ENCODE measurements around the gene ADAMTS6.
"Not testable (repeated sequence)": the region's sequence is repeated elsewhere in the genome, so short reads cannot be mapped to it uniquely, and the experiment has no call there.

Gene ADAMTS6

GRCh38 chr5:65341835-65342234 lies 139.9 kb downstream of the ADAMTS6 start:
- H3K27me3 ChIP-seq (replicated peaks; ENCODE audit: control insufficient read depth, insufficient read depth, low read length, poor library complexity, severe bottlenecking), result no peaks in the 10 kb centered on the region
- H3K9me3 ChIP-seq (ENCODE audit: control insufficient read depth, low read length), result peaks cover 5% of the 10 kb centered on the region
- H3K36me3 ChIP-seq (ENCODE audit: control insufficient read depth, insufficient read depth, low read length), result no peaks in the 10 kb centered on the region
- DNase-seq, result no peak
- no peak overlapping the region for H3K27ac ChIP-seq (ENCODE audit: insufficient read depth, low read length, poor library complexity, severe bottlenecking)
- H3K4me3 ChIP-seq (ENCODE audit: insufficient read depth, low read depth, low read length, poor library complexity, severe bottlenecking), result no peak overlapping the region
- H3K4me1 ChIP-seq (ENCODE audit: control insufficient read depth, insufficient read depth, low read length, poor library complexity, severe bottlenecking), result no peaks in the 10 kb centered on the region

GRCh38 chr5:65338606-65339151 lies 143.0 kb downstream of the ADAMTS6 start:
- Histone ChIP-seq H3K27ac (ENCODE audit: insufficient read depth, low read length, poor library complexity, severe bottlenecking) (no peak overlapping the region), H3K27me3 (replicated peaks; ENCODE audit: control insufficient read depth, insufficient read depth, low read length, poor library complexity, severe bottlenecking) (no peaks in the 10 kb centered on the region)
- no peak for DNase-seq

GRCh38 chr5:65334077-65334476 lies 147.6 kb downstream of the ADAMTS6 start:
- Histone ChIP-seq H3K27ac (ENCODE audit: insufficient read depth, low read length, poor library complexity, severe bottlenecking) (no peak overlapping the region), H3K4me1 (ENCODE audit: control insufficient read depth, insufficient read depth, low read length, poor library complexity, severe bottlenecking) (no peaks in the 10 kb centered on the region), H3K27me3 (replicated peaks; ENCODE audit: control insufficient read depth, insufficient read depth, low read length, poor library complexity, severe bottlenecking) (peaks cover 2% of the 10 kb centered on the region), H3K4me3 (ENCODE audit: insufficient read depth, low read depth, low read length, poor library complexity, severe bottlenecking) (no peak overlapping the region), H3K9me3 (ENCODE audit: control insufficient read depth, low read length) (peaks cover 1% of the 10 kb centered on the region), H3K36me3 (ENCODE audit: control insufficient read depth, insufficient read depth, low read length) (no peaks in the 10 kb centered on the region)
- DNase-seq, result no peak

More at GRCh38 chr5:65338606-65339151, 143.0 kb downstream of the ADAMTS6 start:
- H3K9me3 ChIP-seq (ENCODE audit: control insufficient read depth, low read length), result peaks cover 5% of the 10 kb centered on the region
- no peaks in the 10 kb centered on the region for H3K4me1 ChIP-seq (ENCODE audit: control insufficient read depth, insufficient read depth, low read length, poor library complexity, severe bottlenecking)
- no peaks in the 10 kb centered on the region for H3K36me3 ChIP-seq (ENCODE audit: control insufficient read depth, insufficient read depth, low read length)
- no peak overlapping the region for H3K4me3 ChIP-seq (ENCODE audit: insufficient read depth, low read depth, low read length, poor library complexity, severe bottlenecking)

GRCh38 chr5:65332591-65332990 lies 149.1 kb downstream of the ADAMTS6 start:
- Histone ChIP-seq H3K4me3 (ENCODE audit: insufficient read depth, low read depth, low read length, poor library complexity, severe bottlenecking) (no peak overlapping the region), H3K27me3 (replicated peaks; ENCODE audit: control insufficient read depth, insufficient read depth, low read length, poor library complexity, severe bottlenecking) (peaks cover 2% of the 10 kb centered on the region), H3K27ac (ENCODE audit: insufficient read depth, low read length, poor library complexity, severe bottlenecking) (no peak overlapping the region), H3K4me1 (ENCODE audit: control insufficient read depth, insufficient read depth, low read length, poor library complexity, severe bottlenecking) (no peaks in the 10 kb centered on the region), H3K9me3 (ENCODE audit: control insufficient read depth, low read length) (no peaks in the 10 kb centered on the region), H3K36me3 (ENCODE audit: control insufficient read depth, insufficient read depth, low read length) (no peaks in the 10 kb centered on the region)
- DNase-seq, result no peak

- no peak overlapping the region for H3K4me3 ChIP-seq (ENCODE audit: insufficient read depth, low read depth, low read length, poor library complexity, severe bottlenecking)
- H3K36me3 ChIP-seq (ENCODE audit: control insufficient read depth, insufficient read depth, low read length), result no peaks in the 10 kb centered on the region
- H3K27me3 ChIP-seq (replicated peaks; ENCODE audit: control insufficient read depth, insufficient read depth, low read length, poor library complexity, severe bottlenecking), result peaks cover 2% of the 10 kb centered on the region
- DNase-seq, result no peak
- no peaks in the 10 kb centered on the region for H3K9me3 ChIP-seq (ENCODE audit: control insufficient read depth, low read length)
- no peaks in the 10 kb centered on the region for H3K4me1 ChIP-seq (ENCODE audit: control insufficient read depth, insufficient read depth, low read length, poor library complexity, severe bottlenecking)
- H3K27ac ChIP-seq (ENCODE audit: insufficient read depth, low read length, poor library complexity, severe bottlenecking), result no peak overlapping the region
These were observed 152.5 kb downstream of the ADAMTS6 start for GRCh38 chr5:65329266-65329665.

GRCh38 chr5:65327582-65327981 lies 154.1 kb downstream of the ADAMTS6 start:
- H3K27ac ChIP-seq (ENCODE audit: insufficient read depth, low read length, poor library complexity, severe bottlenecking), result no peak overlapping the region

GRCh38 chr5:65326922-65327321 lies 154.8 kb downstream of the ADAMTS6 start:
- no peaks in the 10 kb centered on the region for H3K4me1 ChIP-seq (ENCODE audit: control insufficient read depth, insufficient read depth, low read length, poor library complexity, severe bottlenecking)
- H3K9me3 ChIP-seq (ENCODE audit: control insufficient read depth, low read length), result no peaks in the 10 kb centered on the region
- no peak for DNase-seq
- no peak overlapping the region for H3K4me3 ChIP-seq (ENCODE audit: insufficient read depth, low read depth, low read length, poor library complexity, severe bottlenecking)
- no peaks in the 10 kb centered on the region for H3K27me3 ChIP-seq (replicated peaks; ENCODE audit: control insufficient read depth, insufficient read depth, low read length, poor library complexity, severe bottlenecking)
- H3K27ac ChIP-seq (ENCODE audit: insufficient read depth, low read length, poor library complexity, severe bottlenecking), result no peak overlapping the region
- H3K36me3 ChIP-seq (ENCODE audit: control insufficient read depth, insufficient read depth, low read length), result no peaks in the 10 kb centered on the region

More at GRCh38 chr5:65327582-65327981, 154.1 kb downstream of the ADAMTS6 start:
- H3K9me3 ChIP-seq (ENCODE audit: control insufficient read depth, low read length), result no peaks in the 10 kb centered on the region
- no peak overlapping the region for H3K4me3 ChIP-seq (ENCODE audit: insufficient read depth, low read depth, low read length, poor library complexity, severe bottlenecking)
- no peak for DNase-seq
- no peaks in the 10 kb centered on the region for H3K27me3 ChIP-seq (replicated peaks; ENCODE audit: control insufficient read depth, insufficient read depth, low read length, poor library complexity, severe bottlenecking)
- no peaks in the 10 kb centered on the region for H3K36me3 ChIP-seq (ENCODE audit: control insufficient read depth, insufficient read depth, low read length)
- H3K4me1 ChIP-seq (ENCODE audit: control insufficient read depth, insufficient read depth, low read length, poor library complexity, severe bottlenecking), result no peaks in the 10 kb centered on the region

GRCh38 chr5:65324226-65324625 lies 157.5 kb downstream of the ADAMTS6 start:
- Histone ChIP-seq H3K4me3 (ENCODE audit: insufficient read depth, low read depth, low read length, poor library complexity, severe bottlenecking) (no peak overlapping the region), H3K36me3 (ENCODE audit: control insufficient read depth, insufficient read depth, low read length) (no peaks in the 10 kb centered on the region), H3K9me3 (ENCODE audit: control insufficient read depth, low read length) (no peaks in the 10 kb centered on the region), H3K4me1 (ENCODE audit: control insufficient read depth, insufficient read depth, low read length, poor library complexity, severe bottlenecking) (no peaks in the 10 kb centered on the region), H3K27me3 (replicated peaks; ENCODE audit: control insufficient read depth, insufficient read depth, low read length, poor library complexity, severe bottlenecking) (no peaks in the 10 kb centered on the region), H3K27ac (ENCODE audit: insufficient read depth, low read length, poor library complexity, severe bottlenecking) (no peak overlapping the region)
- DNase-seq, result no peak

GRCh38 chr5:65320704-65321103 lies 161.0 kb downstream of the ADAMTS6 start:
- not testable (repeated sequence) for H3K27me3 ChIP-seq (replicated peaks; ENCODE audit: control insufficient read depth, insufficient read depth, low read length, poor library complexity, severe bottlenecking); H3K4me1 ChIP-seq (ENCODE audit: control insufficient read depth, insufficient read depth, low read length, poor library complexity, severe bottlenecking); H3K4me3 ChIP-seq (ENCODE audit: insufficient read depth, low read depth, low read length, poor library complexity, severe bottlenecking); H3K27ac ChIP-seq (ENCODE audit: insufficient read depth, low read length, poor library complexity, severe bottlenecking); H3K9me3 ChIP-seq (ENCODE audit: control insufficient read depth, low read length); DNase-seq; H3K36me3 ChIP-seq (ENCODE audit: control insufficient read depth, insufficient read depth, low read length)

- DNase-seq, result no peak
- Histone ChIP-seq H3K4me1 (ENCODE audit: control insufficient read depth, insufficient read depth, low read length, poor library complexity, severe bottlenecking) (no peaks in the 10 kb centered on the region), H3K36me3 (ENCODE audit: control insufficient read depth, insufficient read depth, low read length) (no peaks in the 10 kb centered on the region), H3K27me3 (replicated peaks; ENCODE audit: control insufficient read depth, insufficient read depth, low read length, poor library complexity, severe bottlenecking) (no peaks in the 10 kb centered on the region), H3K27ac (ENCODE audit: insufficient read depth, low read length, poor library complexity, severe bottlenecking) (no peak overlapping the region), H3K9me3 (ENCODE audit: control insufficient read depth, low read length) (no peaks in the 10 kb centered on the region), H3K4me3 (ENCODE audit: insufficient read depth, low read depth, low read length, poor library complexity, severe bottlenecking) (no peak overlapping the region)
These were observed 161.5 kb downstream of the ADAMTS6 start for GRCh38 chr5:65320250-65320649.

Measured in effector memory CD4-positive, alpha-beta T cell (primary cell).